ENCODE data around the gene NAP1L5. TPM values are rescaled to one million over a fixed set of nuclear protein-coding genes. Genes with fewer than 3 reads are reported as not detected.

The NAP1L5 gene
- total and polyA plus RNA-seq, 4 donors: 2.0 to 10.0 (median 2.9) TPM

- Histone ChIP-seq H3K4me1 (ENCODE audit: control insufficient read depth in 4 of 4, insufficient read depth in 4 of 4, low read length in 3 of 4) (no peaks in the 10 kb centered on the region), H3K4me3 (ENCODE audit: low read depth in 1 of 3, low read length in 3 of 3) (no peak overlapping the region), H3K27ac (ENCODE audit: low read depth in 1 of 2, low read length in 2 of 2) (no peak overlapping the region), H3K36me3 (ENCODE audit: control insufficient read depth in 4 of 4, insufficient read depth in 3 of 4, low read depth in 1 of 4, low read length in 3 of 4) (peaks cover 4 to 28% (median 16%) of the 10 kb centered on the region in 4 donors), H3K9ac (ENCODE audit: low read depth in 1 of 2, low read length in 2 of 2) (no peak overlapping the region), H3K27me3 (ENCODE audit: control insufficient read depth in 4 of 4, insufficient read depth in 4 of 4, low read length in 3 of 4) (no peaks in the 10 kb centered on the region), H3K9me3 (ENCODE audit: control insufficient read depth in 4 of 4, low read length in 3 of 4) (no peaks in the 10 kb centered on the region)
- DNase-seq (ENCODE audit: low spot score): no peak
- TF ChIP-seq FOXA1 (IDR thresholded peaks at IDR 0.05) (no peak), EGR1 (IDR thresholded peaks at IDR 0.05; ENCODE audit: low read depth in 2 of 2) (no peak), YY1 (IDR thresholded peaks at IDR 0.05) (no peak), GABPA (IDR thresholded peaks at IDR 0.05 in 1 of 2, conservative IDR thresholded peaks at IDR 0.05 in 1 of 2) (no peak), SP1 (IDR thresholded peaks at IDR 0.05) (no peak), RAD21 (IDR thresholded peaks at IDR 0.05) (no peak), TAF1 (conservative IDR thresholded peaks at IDR 0.05) (no peak), NR2F2 (IDR thresholded peaks at IDR 0.05) (no peak)
- TF ChIP-seq, protein P1, sequence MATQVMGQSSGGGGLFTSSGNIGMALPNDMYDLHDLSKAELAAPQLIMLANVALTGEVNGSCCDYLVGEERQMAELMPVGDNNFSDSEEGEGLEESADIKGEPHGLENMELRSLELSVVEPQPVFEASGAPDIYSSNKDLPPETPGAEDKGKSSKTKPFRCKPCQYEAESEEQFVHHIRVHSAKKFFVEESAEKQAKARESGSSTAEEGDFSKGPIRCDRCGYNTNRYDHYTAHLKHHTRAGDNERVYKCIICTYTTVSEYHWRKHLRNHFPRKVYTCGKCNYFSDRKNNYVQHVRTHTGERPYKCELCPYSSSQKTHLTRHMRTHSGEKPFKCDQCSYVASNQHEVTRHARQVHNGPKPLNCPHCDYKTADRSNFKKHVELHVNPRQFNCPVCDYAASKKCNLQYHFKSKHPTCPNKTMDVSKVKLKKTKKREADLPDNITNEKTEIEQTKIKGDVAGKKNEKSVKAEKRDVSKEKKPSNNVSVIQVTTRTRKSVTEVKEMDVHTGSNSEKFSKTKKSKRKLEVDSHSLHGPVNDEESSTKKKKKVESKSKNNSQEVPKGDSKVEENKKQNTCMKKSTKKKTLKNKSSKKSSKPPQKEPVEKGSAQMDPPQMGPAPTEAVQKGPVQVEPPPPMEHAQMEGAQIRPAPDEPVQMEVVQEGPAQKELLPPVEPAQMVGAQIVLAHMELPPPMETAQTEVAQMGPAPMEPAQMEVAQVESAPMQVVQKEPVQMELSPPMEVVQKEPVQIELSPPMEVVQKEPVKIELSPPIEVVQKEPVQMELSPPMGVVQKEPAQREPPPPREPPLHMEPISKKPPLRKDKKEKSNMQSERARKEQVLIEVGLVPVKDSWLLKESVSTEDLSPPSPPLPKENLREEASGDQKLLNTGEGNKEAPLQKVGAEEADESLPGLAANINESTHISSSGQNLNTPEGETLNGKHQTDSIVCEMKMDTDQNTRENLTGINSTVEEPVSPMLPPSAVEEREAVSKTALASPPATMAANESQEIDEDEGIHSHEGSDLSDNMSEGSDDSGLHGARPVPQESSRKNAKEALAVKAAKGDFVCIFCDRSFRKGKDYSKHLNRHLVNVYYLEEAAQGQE (IDR thresholded peaks at IDR 0.05): no peak
- TF ChIP-seq, protein P2, sequence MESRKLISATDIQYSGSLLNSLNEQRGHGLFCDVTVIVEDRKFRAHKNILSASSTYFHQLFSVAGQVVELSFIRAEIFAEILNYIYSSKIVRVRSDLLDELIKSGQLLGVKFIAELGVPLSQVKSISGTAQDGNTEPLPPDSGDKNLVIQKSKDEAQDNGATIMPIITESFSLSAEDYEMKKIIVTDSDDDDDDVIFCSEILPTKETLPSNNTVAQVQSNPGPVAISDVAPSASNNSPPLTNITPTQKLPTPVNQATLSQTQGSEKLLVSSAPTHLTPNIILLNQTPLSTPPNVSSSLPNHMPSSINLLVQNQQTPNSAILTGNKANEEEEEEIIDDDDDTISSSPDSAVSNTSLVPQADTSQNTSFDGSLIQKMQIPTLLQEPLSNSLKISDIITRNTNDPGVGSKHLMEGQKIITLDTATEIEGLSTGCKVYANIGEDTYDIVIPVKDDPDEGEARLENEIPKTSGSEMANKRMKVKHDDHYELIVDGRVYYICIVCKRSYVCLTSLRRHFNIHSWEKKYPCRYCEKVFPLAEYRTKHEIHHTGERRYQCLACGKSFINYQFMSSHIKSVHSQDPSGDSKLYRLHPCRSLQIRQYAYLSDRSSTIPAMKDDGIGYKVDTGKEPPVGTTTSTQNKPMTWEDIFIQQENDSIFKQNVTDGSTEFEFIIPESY (IDR thresholded peaks at IDR 0.05): no peak
Observed at GRCh38 chr4:88674565-88674964, 23.1 kb downstream of the NAP1L5 start.

GRCh38 chr4:88673886-88674285, 23.7 kb downstream of the NAP1L5 start:
- Histone ChIP-seq H3K9ac (ENCODE audit: low read depth in 1 of 2, low read length in 2 of 2) (no peak overlapping the region), H3K9me3 (ENCODE audit: control insufficient read depth in 4 of 4, low read length in 3 of 4) (no peaks in the 10 kb centered on the region), H3K4me1 (ENCODE audit: control insufficient read depth in 4 of 4, insufficient read depth in 4 of 4, low read length in 3 of 4) (no peaks in the 10 kb centered on the region), H3K27ac (ENCODE audit: low read depth in 1 of 2, low read length in 2 of 2) (no peak overlapping the region), H3K36me3 (ENCODE audit: control insufficient read depth in 4 of 4, insufficient read depth in 3 of 4, low read depth in 1 of 4, low read length in 3 of 4) (peaks cover 2 to 26% (median 13%) of the 10 kb centered on the region in 4 donors), H3K27me3 (ENCODE audit: control insufficient read depth in 4 of 4, insufficient read depth in 4 of 4, low read length in 3 of 4) (no peaks in the 10 kb centered on the region), H3K4me3 (ENCODE audit: low read depth in 1 of 3, low read length in 3 of 3) (no peak overlapping the region)
- WGBS: 90% methylated on average over 2 of the region's 2 CpGs
- no peak for DNase-seq (ENCODE audit: low spot score)
- TF ChIP-seq YY1 (IDR thresholded peaks at IDR 0.05) (no peak), TAF1 (conservative IDR thresholded peaks at IDR 0.05) (no peak), FOXA1 (IDR thresholded peaks at IDR 0.05) (no peak), HNF4A (conservative IDR thresholded peaks at IDR 0.05) (no peak), GABPA (IDR thresholded peaks at IDR 0.05 in 1 of 2, conservative IDR thresholded peaks at IDR 0.05 in 1 of 2) (no peak), EGR1 (IDR thresholded peaks at IDR 0.05; ENCODE audit: low read depth in 2 of 2) (no peak)
- TF ChIP-seq, protein P2 (IDR thresholded peaks at IDR 0.05): no peak
